Astrocyte (in vitro differentiated cells and primary cell): ENCODE data around the gene LCN2. TPM values are rescaled to one million over a fixed set of nuclear protein-coding genes. Genes with fewer than 3 reads are reported as not detected.
A peak's percentile ranks its signal among the peaks of the same experiment; 100 is the strongest.
"Not testable (repeated sequence)": the region's sequence is repeated elsewhere in the genome, so short reads cannot be mapped to it uniquely, and the experiment has no call there.

Experiments
- DNase-seq: peaks from one replicate; pipeline ENCODE4 v3.0.0-alpha.2; 2010; ENCODE audit warnings: low read depth
- FAIRE-seq: peaks from 2 replicates; lab custom pipeline; 2011; peaks lifted over from hg19 to GRCh38; lab: Jason Lieb, UNC
- H2AFZ ChIP-seq: 2 replicates; pipeline ENCODE4 v1.6.0; 2012; ENCODE audit warnings: low read depth, low read length, inconsistent platforms
- H3K27ac ChIP-seq: 2 replicates; pipeline ENCODE4 v1.5.1; 2011; ENCODE audit warnings: low read depth, low read length, inconsistent platforms
- H3K27me3 ChIP-seq: 2 replicates; pipeline ENCODE4 v1.6.0; 2011; ENCODE audit warnings: low read length, inconsistent platforms; ENCODE audit not compliant: insufficient read depth
- H3K36me3 ChIP-seq: 2 replicates; pipeline ENCODE4 v1.5.1; 2011; ENCODE audit warnings: low read length, inconsistent platforms; ENCODE audit not compliant: insufficient read depth
- H3K4me1 ChIP-seq: 2 replicates; pipeline ENCODE4 v1.5.1; 2011; ENCODE audit warnings: low read length, inconsistent platforms; ENCODE audit not compliant: insufficient read depth
- H3K4me2 ChIP-seq: 2 replicates; pipeline ENCODE4 v1.6.0; 2012; ENCODE audit warnings: low read length, inconsistent platforms
- H3K4me3 ChIP-seq: 2 replicates; pipeline ENCODE4 v1.5.1; 2011; ENCODE audit warnings: low read depth, mild to moderate bottlenecking, low read length, inconsistent platforms; ENCODE audit not compliant: insufficient read depth
- H3K79me2 ChIP-seq: 2 replicates; pipeline ENCODE4 v1.6.0; 2012; ENCODE audit warnings: mild to moderate bottlenecking, low read length, inconsistent platforms; ENCODE audit not compliant: insufficient read depth
- H3K9ac ChIP-seq: 2 replicates; pipeline ENCODE4 v1.6.0; 2012; ENCODE audit warnings: mild to moderate bottlenecking, low read length, inconsistent platforms
- H3K9me3 ChIP-seq: 2 replicates; pipeline ENCODE4 v1.5.1; 2012; ENCODE audit warnings: low read depth, mild to moderate bottlenecking, low read length, inconsistent platforms; ENCODE audit not compliant: insufficient read depth
- H4K20me1 ChIP-seq: 2 replicates; pipeline ENCODE4 v1.6.0; 2012; ENCODE audit warnings: low read length, inconsistent platforms; ENCODE audit not compliant: insufficient read depth
- H3K27ac Mint-ChIP-seq: one replicate; pipeline ENCODE4 v1.8.0; 2021; ENCODE audit warnings: mild to moderate bottlenecking, mixed read lengths; ENCODE audit not compliant: unreplicated experiment
- H3K27me3 Mint-ChIP-seq: one replicate; pipeline ENCODE4 v1.8.0; 2021; ENCODE audit warnings: low read depth, mixed read lengths; ENCODE audit not compliant: unreplicated experiment
- H3K36me3 Mint-ChIP-seq: one replicate; pipeline ENCODE4 v1.8.0; 2021; ENCODE audit warnings: low read depth, mixed read lengths; ENCODE audit not compliant: unreplicated experiment
- H3K4me1 Mint-ChIP-seq: one replicate; pipeline ENCODE4 v1.8.0; 2021; ENCODE audit warnings: low read depth, mixed read lengths; ENCODE audit not compliant: unreplicated experiment
- H3K4me3 Mint-ChIP-seq: one replicate; pipeline ENCODE4 v1.8.0; 2021; ENCODE audit warnings: mild to moderate bottlenecking, moderate library complexity, mixed read lengths; ENCODE audit not compliant: unreplicated experiment
- H3K9me3 Mint-ChIP-seq: one replicate; pipeline ENCODE4 v1.8.0; 2021; ENCODE audit warnings: mild to moderate bottlenecking, mixed read lengths; ENCODE audit not compliant: unreplicated experiment
- EZH2 ChIP-seq: IDR thresholded peaks from 2 replicates; pipeline ENCODE4 v1.6.1; 2012; ENCODE audit warnings: mild to moderate bottlenecking, low read length, inconsistent platforms; ENCODE audit not compliant: insufficient read depth
- total RNA-seq: library from RNA; stranded (reverse); gene quantifications from 2 replicates; pipeline ENCODE4 v1.2.1, GENCODE V29; 2021
- TF ChIP-seq, protein P1 (sequence below): IDR thresholded peaks from 2 replicates; pipeline ENCODE4 v1.5.1; 2011; ENCODE audit warnings: low read depth, mild to moderate bottlenecking, inconsistent platforms, low read length, moderate library complexity; ENCODE audit not compliant: insufficient read depth

The LCN2 gene
- total RNA-seq, 1 donor from 2014 or later = not detected

DNA sequence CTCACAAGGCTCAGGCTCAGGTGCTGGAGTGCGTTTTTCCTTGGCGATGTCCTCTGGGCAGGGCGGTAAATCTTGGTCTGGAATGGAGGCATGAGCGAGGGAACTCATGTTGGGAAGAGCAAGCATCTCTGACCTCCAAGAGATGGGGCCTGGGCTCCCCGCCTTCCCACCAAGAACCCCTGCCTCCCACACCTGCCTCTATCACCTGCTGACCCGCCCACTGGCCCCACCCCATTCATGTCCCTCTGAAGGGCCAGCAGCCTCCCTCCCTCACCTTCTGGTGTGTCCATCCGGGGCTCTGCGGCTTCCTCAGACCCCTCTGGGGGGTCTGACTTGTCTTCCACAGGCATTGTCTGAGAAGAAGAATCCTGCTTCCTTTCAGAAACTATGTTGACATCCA is 31.2 kb downstream of the LCN2 start:
- FAIRE-seq = no peak
- no peaks in the 10 kb centered on the region for H3K9me3 Mint-ChIP-seq

DNA sequence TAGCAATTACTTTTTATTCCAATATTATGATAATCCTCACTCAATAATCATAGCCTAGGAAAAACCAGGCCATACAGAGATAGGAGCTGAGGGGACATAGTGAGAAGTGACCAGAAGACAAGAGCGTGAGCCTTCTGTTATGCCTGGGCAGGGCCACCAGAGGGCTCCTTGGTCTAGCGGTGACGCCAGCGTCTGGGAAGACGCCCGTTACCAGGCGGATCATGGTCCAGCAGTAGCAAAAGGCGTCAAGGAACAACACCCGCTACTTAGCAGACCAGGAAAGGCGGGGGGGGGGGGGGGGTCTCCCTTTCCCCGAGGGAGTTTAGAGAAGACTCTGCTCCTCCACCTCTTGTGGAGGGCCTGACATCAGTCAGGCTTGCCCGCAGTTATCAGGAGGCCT is 32.2 kb downstream of the LCN2 start:
- H3K4me3 Mint-ChIP-seq, H3K4me1 ChIP-seq, H3K79me2 ChIP-seq, H3K27me3 ChIP-seq, H3K9ac ChIP-seq, H3K4me2 ChIP-seq, H3K9me3 ChIP-seq, FAIRE-seq, H2AFZ ChIP-seq, H3K4me1 Mint-ChIP-seq, H3K27ac Mint-ChIP-seq, DNase-seq, H3K9me3 Mint-ChIP-seq, H3K27me3 Mint-ChIP-seq, H3K4me3 ChIP-seq, H3K27ac ChIP-seq: not testable (repeated sequence)
- H3K36me3 Mint-ChIP-seq = peaks cover 39% of the 10 kb centered on the region
- Histone ChIP-seq H4K20me1 (peaks cover 23% of the 10 kb centered on the region), H3K36me3 (peaks cover 35% of the 10 kb centered on the region)
- TF ChIP-seq, protein P1, sequence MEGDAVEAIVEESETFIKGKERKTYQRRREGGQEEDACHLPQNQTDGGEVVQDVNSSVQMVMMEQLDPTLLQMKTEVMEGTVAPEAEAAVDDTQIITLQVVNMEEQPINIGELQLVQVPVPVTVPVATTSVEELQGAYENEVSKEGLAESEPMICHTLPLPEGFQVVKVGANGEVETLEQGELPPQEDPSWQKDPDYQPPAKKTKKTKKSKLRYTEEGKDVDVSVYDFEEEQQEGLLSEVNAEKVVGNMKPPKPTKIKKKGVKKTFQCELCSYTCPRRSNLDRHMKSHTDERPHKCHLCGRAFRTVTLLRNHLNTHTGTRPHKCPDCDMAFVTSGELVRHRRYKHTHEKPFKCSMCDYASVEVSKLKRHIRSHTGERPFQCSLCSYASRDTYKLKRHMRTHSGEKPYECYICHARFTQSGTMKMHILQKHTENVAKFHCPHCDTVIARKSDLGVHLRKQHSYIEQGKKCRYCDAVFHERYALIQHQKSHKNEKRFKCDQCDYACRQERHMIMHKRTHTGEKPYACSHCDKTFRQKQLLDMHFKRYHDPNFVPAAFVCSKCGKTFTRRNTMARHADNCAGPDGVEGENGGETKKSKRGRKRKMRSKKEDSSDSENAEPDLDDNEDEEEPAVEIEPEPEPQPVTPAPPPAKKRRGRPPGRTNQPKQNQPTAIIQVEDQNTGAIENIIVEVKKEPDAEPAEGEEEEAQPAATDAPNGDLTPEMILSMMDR = peak; percentile 30

More for the DNA sequence above, 31.2 kb downstream of the LCN2 start:
- Histone ChIP-seq H3K79me2 (no peaks in the 10 kb centered on the region), H3K36me3 (peaks cover 36% of the 10 kb centered on the region), H2AFZ (no peak overlapping the region), H3K4me1 (peaks cover 6% of the 10 kb centered on the region), H3K4me2 (no peak overlapping the region), H3K27me3 (no peaks in the 10 kb centered on the region), H3K9ac (no peak overlapping the region), H3K4me3 (no peak overlapping the region), H3K27ac (no peak overlapping the region), H4K20me1 (peaks cover 23% of the 10 kb centered on the region), H3K9me3 (peaks cover 7% of the 10 kb centered on the region)
- H3K36me3 Mint-ChIP-seq = peaks cover 36% of the 10 kb centered on the region
- H3K4me3 Mint-ChIP-seq = no peak overlapping the region
- no peaks in the 10 kb centered on the region for H3K27me3 Mint-ChIP-seq
- TF ChIP-seq EZH2 = no peak
- TF ChIP-seq, protein P1 = no peak
- DNase-seq = no peak
- no peaks in the 10 kb centered on the region for H3K4me1 Mint-ChIP-seq
- no peak overlapping the region for H3K27ac Mint-ChIP-seq

DNA sequence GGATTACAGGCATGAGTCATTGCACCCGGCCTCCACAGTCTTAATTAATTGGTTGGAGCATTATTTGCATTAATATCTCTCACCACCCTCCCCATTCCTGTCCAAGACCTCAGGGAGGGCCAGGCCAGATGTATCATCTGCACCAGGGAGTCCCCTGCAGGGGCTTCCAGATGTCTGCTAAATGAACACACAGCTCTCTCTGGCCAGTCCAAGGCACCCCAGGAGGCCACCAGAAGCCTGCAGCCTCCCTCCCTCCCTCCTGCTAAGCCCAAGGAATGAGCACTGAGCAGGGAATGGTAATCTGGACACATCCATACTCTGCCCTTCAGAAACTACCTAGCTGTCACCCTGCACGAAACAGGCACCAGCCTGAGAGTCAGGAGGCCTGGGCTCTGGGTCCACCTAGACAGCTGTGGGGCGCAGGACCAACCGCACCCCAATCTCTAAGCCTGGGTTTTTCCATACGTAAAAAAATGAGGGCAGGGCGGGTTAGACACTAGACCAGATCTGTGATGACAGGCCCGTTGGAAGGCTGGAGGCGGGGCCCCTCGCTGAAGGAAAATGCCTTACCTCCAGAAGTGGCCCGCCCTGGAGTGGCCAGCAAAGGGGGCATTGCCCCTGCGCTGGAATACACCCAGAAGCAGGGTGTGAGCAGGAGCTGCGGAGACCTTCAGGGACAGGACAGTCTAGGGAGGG is 33.8 kb downstream of the LCN2 start:
- Mint-ChIP-seq H3K9me3 (no peaks in the 10 kb centered on the region), H3K27ac (no peak overlapping the region), H3K4me1 (peaks cover under 1% of the 10 kb centered on the region), H3K27me3 (no peaks in the 10 kb centered on the region), H3K4me3 (no peak overlapping the region), H3K36me3 (peaks cover 36% of the 10 kb centered on the region)
- peaks cover 7% of the 10 kb centered on the region for H3K9me3 ChIP-seq
- no peak for DNase-seq
- no peak overlapping the region for H3K27ac ChIP-seq
- no peak overlapping the region for H3K4me2 ChIP-seq
- H4K20me1 ChIP-seq = peaks cover 24% of the 10 kb centered on the region
- no peak for FAIRE-seq
- H3K9ac ChIP-seq = no peak overlapping the region
- H3K36me3 ChIP-seq = peaks cover 28% of the 10 kb centered on the region
- TF ChIP-seq, protein P1 = no peak
- no peak overlapping the region for H2AFZ ChIP-seq
- H3K4me3 ChIP-seq = no peak overlapping the region
- no peaks in the 10 kb centered on the region for H3K27me3 ChIP-seq
- H3K4me1 ChIP-seq = no peaks in the 10 kb centered on the region
- H3K79me2 ChIP-seq = peaks cover under 1% of the 10 kb centered on the region
